WTC11 (cell line): ENCODE results near the gene LHPP.

Experiments
- ATF3 ChIP-seq: sonication (generic); formaldehyde crosslinking; conservative IDR thresholded peaks from 2 replicates; pipeline ENCODE4 v1.8.1; 2022; ENCODE audit warnings: mild to moderate bottlenecking, missing genetic modification reagents
- CDX4 ChIP-seq: fragments of 250-450 bp; sonication (Bioruptor Pico); IDR thresholded peaks from 2 replicates; pipeline ENCODE4 v1.9.0; 2021; ENCODE audit warnings: moderate library complexity, mild to moderate bottlenecking, inconsistent platforms, borderline replicate concordance
- CTCF ChIP-seq: fragments of 200-600 bp; IDR thresholded peaks from 2 replicates; pipeline ENCODE4 v1.8.0; 2022; ENCODE audit warnings: antibody characterized with exemption
- E2F4 ChIP-seq: sonication (generic); formaldehyde crosslinking; IDR thresholded peaks from 2 replicates; pipeline ENCODE4 v1.8.1; 2022; ENCODE audit warnings: low read depth, mild to moderate bottlenecking, moderate library complexity, missing genetic modification reagents, borderline replicate concordance
- JUN ChIP-seq: sonication (generic); formaldehyde crosslinking; IDR thresholded peaks from 2 replicates; pipeline ENCODE4 v1.8.0; 2023; ENCODE audit warnings: mild to moderate bottlenecking, missing genetic modification reagents
- MAX ChIP-seq: sonication (generic); formaldehyde crosslinking; IDR thresholded peaks from 2 replicates; pipeline ENCODE4 v1.8.0; 2022; ENCODE audit warnings: mild to moderate bottlenecking, missing genetic modification reagents
- NR2C2 ChIP-seq: sonication (generic); formaldehyde crosslinking; IDR thresholded peaks from 2 replicates; pipeline ENCODE4 v1.8.0; 2022; ENCODE audit warnings: mild to moderate bottlenecking, missing genetic modification reagents
- USF2 ChIP-seq: sonication (generic); formaldehyde crosslinking; IDR thresholded peaks from 2 replicates; pipeline ENCODE4 v1.8.1; 2023; ENCODE audit warnings: mild to moderate bottlenecking, missing genetic modification reagents, moderate library complexity

- TF ChIP-seq CTCF (no peak), JUN (no peak), USF2 (CRISPR knock-in tag) (no peak), E2F4 (CRISPR knock-in tag) (no peak), NR2C2 (CRISPR knock-in tag) (no peak), CDX4 (no peak), ATF3 (no peak), MAX (no peak)
Observed at GRCh38 chr10:124450783-124451057, 10.9 kb upstream of the LHPP start.
